Stimulated activated CD4-positive, alpha-beta T cell treated with anti-CD3 and anti-CD28 coated beads, Interleukin-4, amount 100 ng/mL, for 4 hours (primary cell): ENCODE results near the gene RNF213.
"Not testable (repeated sequence)": the region's sequence is repeated elsewhere in the genome, so short reads cannot be mapped to it uniquely, and the experiment has no call there.

Experiments used
- DNase-seq, 2 experiments: peaks; one replicate each; pipeline ENCODE4 v3.0.0-alpha.2; 2020

Gene RNF213

GRCh38 chr17:80323982-80324381, 63.3 kb downstream of the RNF213 start:
- DNase-seq = no peak

GRCh38 chr17:80327518-80327917, 66.9 kb downstream of the RNF213 start:
- DNase-seq = no peak

- DNase-seq = no peak
Measured at GRCh38 chr17:80328634-80329380, 68.2 kb downstream of the RNF213 start.

- not testable (repeated sequence) for DNase-seq
Measured at GRCh38 chr17:80329421-80329820, 68.8 kb downstream of the RNF213 start.

- no peak for DNase-seq
Measured at GRCh38 chr17:80330276-80330675, 69.6 kb downstream of the RNF213 start.

GRCh38 chr17:80330938-80331337, 70.3 kb downstream of the RNF213 start:
- DNase-seq = not testable (repeated sequence)

- DNase-seq = no peak
Measured at GRCh38 chr17:80331820-80332219, 71.2 kb downstream of the RNF213 start.

- DNase-seq = no peak
Measured at GRCh38 chr17:80337195-80337895, 76.7 kb downstream of the RNF213 start.

GRCh38 chr17:80339118-80339517, 78.5 kb downstream of the RNF213 start:
- no peak for DNase-seq

- DNase-seq = no peak
Measured at GRCh38 chr17:80339731-80340456, 79.2 kb downstream of the RNF213 start.

- no peak for DNase-seq
Measured at GRCh38 chr17:80345321-80345720, 84.7 kb downstream of the RNF213 start.

- no peak for DNase-seq
Measured at GRCh38 chr17:80345841-80346497, 85.3 kb downstream of the RNF213 start.

GRCh38 chr17:80346498-80347275, 86.0 kb downstream of the RNF213 start:
- DNase-seq = no peak

GRCh38 chr17:80347536-80347935, 86.9 kb downstream of the RNF213 start:
- no peak for DNase-seq

- no peak for DNase-seq
Measured at GRCh38 chr17:80347948-80348351, 87.3 kb downstream of the RNF213 start.

GRCh38 chr17:80348551-80349150, 88.0 kb downstream of the RNF213 start:
- DNase-seq = no peak

- no peak for DNase-seq
Measured at GRCh38 chr17:80349151-80349651, 88.5 kb downstream of the RNF213 start.

GRCh38 chr17:80349751-80350150, 89.1 kb downstream of the RNF213 start:
- DNase-seq = no peak

GRCh38 chr17:80352216-80352895, 91.7 kb downstream of the RNF213 start:
- no peak for DNase-seq

- DNase-seq = no peak
Measured at GRCh38 chr17:80352991-80353665, 92.5 kb downstream of the RNF213 start.
